Measurements from ENCODE around the gene APBB2.
"Not testable (repeated sequence)": the region's sequence is repeated elsewhere in the genome, so short reads cannot be mapped to it uniquely, and the experiment has no call there.

APBB2 gene

GRCh38 chr4:41014158-41014557 lies 200.2 kb downstream of the APBB2 start:
- DNase-seq (ENCODE audit: low spot score): no peak

- DNase-seq (ENCODE audit: low spot score): no peak
Observed at GRCh38 chr4:41013746-41014145, 200.6 kb downstream of the APBB2 start.

- DNase-seq (ENCODE audit: low spot score): no peak
Observed at GRCh38 chr4:41012911-41013310, 201.4 kb downstream of the APBB2 start.

- DNase-seq (ENCODE audit: low spot score): no peak
Observed at GRCh38 chr4:41012293-41012692, 202.0 kb downstream of the APBB2 start.

GRCh38 chr4:41009411-41009810 lies 204.9 kb downstream of the APBB2 start:
- no peak for DNase-seq (ENCODE audit: low spot score)

DNA sequence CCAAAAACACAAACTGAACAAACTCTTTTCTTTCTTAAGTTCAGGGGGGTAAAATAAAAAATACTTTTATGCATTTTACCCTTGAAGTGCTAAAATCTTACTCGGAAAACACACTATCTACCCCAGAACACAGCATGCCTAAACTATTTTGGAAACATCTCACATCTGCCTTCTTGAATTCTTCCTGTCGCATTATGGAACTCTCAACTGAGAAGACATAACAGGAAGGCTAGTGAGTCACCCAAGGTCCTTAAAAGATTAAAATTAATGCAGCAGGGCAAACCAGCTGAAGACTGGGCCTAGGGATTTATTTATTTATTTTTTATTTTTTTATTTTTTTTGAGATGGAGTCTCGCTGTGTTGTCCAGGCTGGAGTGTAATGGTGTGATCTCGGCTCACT lies 208.2 kb downstream of the APBB2 start:
- no peak for DNase-seq (ENCODE audit: low spot score)

DNA sequence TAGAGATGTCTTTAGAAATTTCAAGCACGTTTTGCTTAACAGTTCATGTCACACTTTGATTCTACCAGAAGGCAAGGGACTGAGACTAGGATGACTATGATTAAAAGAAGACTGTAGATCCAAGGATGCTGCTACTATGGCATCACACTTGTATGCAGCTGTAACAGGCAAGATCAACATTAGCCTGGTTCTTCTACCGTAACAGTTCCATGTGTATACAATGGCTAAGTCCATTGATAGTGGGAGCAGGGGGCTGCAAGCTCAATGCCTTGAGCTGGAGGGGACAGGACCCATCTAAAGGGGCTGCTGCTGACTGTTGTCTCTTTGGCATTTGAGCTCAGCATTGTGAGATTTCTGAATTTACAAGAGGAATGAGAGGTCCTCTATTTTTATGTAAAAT lies 212.0 kb downstream of the APBB2 start:
- DNase-seq (ENCODE audit: low spot score): no peak

DNA sequence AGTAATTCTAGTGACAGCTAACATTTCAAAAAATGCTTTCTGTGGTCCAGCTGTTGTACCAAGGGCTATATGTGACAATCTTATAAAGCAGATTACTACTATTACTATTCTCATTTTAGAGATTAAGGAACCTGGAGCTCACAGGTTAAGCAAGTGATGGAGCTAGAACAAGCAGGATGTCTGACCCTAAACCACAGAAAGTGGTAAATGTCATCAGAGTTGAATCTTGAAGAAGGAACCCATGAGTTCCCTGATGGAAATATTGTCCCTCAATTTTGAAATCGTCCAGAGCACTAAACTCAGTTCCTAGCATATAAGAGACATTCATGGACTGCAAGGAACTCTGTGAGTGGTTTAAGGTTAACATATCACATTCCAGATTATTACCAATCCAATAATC lies 214.0 kb downstream of the APBB2 start:
- DNase-seq (ENCODE audit: low spot score): no peak

DNA sequence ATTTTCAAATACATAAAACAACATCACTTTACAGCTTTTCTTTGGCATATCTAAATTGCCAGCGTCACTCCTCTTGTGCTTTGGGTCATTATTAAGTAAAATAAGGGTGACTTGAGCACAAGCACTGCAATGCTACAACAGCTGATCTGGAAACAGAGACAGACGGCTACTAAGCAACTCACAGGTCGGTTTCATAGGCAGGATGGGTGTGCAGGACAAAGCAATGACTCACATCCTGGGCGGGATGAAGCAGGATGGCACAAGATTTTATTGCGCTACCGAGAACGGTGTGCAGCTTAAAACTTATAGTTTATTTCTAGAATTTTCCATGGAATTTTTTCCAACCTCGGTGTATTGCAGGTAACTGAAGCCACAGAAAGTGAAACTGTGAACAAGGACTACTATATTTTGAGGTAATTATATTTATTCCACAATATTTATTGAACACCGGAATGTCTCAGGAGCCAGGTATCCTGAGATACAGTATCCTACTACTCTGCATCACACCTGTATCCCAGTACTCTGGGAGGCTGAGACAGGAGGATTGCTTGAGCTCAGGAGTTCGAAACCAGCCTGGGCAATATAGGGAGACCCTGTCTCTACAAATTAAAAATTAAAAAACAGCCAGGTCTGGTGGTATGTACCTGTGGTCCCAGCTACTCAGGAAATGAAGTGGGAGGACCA lies 215.5 kb downstream of the APBB2 start:
- DNase-seq (ENCODE audit: low spot score): no peak

DNA sequence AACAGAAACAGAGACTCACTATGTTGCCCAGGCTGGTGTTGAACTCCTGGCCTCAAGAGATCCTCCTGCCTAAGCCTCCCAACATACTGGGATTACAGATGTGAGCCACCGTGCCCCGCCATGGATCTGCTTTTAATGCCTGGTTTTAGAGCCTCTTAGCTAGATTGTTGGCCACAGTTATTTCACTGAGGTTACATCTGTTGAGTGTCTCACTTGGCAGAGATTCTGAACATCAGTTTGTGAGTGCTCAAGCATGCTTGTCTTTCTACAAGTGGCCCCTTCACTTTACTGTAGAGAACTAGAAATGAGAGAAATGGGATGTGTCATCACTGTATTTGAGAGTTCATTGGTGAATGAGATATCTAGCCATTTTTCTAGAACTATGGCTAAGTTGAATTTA lies 218.5 kb downstream of the APBB2 start:
- DNase-seq (ENCODE audit: low spot score): no peak

- DNase-seq (ENCODE audit: low spot score): not testable (repeated sequence)
Observed at GRCh38 chr4:40994321-40994720, 220.0 kb downstream of the APBB2 start.

- not testable (repeated sequence) for DNase-seq (ENCODE audit: low spot score)
Observed at GRCh38 chr4:40993296-40993693, 221.0 kb downstream of the APBB2 start.

DNA sequence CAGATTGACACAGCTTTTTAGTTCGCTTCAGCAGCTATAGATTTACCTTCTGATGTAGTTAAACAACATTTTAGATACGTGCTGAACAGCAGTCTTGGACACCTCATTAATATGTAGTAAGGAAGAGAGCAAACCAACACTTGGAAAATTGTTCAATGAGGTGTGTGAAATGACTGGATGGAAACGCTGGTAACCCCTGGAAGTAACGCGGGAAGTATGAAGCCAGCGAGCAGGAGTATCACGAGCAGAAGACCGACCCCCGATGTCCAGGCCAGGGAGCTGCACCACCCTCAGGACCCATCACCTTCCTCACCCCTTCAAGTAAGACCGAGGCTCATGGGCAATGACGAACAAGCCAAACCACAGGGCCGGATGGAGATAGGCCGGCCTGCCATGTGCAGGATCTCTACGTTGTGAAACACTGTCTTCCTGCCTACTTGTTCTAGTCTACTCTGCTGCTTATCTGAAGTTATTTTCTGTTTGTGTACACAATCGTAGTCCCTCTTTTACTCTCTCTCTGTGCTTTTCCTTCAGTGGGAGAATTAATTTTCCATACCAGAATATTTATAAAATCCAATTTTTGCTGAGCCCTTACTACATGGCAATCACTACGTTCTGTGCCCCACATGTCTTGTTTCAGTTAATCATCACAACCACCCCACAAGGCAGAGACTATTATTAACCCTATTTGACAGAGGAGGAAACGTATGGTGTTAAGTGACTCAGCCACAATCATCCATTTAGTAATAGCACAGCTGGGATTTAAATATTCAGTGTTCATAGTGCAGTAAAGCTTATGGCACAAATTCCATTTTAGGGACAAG lies 221.7 kb downstream of the APBB2 start:
- DNase-seq (ENCODE audit: low spot score): no peak

- no peak for DNase-seq (ENCODE audit: low spot score)
Observed at GRCh38 chr4:40991908-40992307, 222.4 kb downstream of the APBB2 start.

DNA sequence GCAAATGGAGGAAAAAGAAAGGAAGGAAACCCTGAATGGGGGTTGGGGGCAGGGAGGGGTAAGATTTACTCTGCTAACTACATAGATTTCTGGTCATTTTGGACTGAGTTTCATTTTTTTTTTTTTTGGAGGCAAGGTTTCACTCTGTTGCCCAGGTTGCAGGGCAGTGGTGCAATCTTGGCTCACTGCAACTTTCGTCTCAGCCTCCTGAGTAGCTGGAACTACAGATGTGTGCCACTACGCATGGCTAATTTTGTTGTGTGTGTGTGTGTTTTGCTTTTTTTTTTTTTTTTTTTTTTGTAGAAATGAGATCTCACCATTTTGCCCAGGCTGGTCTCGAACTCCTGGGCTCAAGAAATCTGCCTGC lies 223.5 kb downstream of the APBB2 start:
- DNase-seq (ENCODE audit: low spot score): no peak

GRCh38 chr4:40990236-40990898 lies 224.0 kb downstream of the APBB2 start:
- no peak for DNase-seq (ENCODE audit: low spot score)

- DNase-seq (ENCODE audit: low spot score): no peak
Observed at GRCh38 chr4:40987151-40987550, 227.2 kb downstream of the APBB2 start.

GRCh38 chr4:40986375-40986774 lies 228.0 kb downstream of the APBB2 start:
- DNase-seq (ENCODE audit: low spot score): no peak

- no peak for DNase-seq (ENCODE audit: low spot score)
Observed at GRCh38 chr4:40984051-40984450, 230.3 kb downstream of the APBB2 start.

DNA sequence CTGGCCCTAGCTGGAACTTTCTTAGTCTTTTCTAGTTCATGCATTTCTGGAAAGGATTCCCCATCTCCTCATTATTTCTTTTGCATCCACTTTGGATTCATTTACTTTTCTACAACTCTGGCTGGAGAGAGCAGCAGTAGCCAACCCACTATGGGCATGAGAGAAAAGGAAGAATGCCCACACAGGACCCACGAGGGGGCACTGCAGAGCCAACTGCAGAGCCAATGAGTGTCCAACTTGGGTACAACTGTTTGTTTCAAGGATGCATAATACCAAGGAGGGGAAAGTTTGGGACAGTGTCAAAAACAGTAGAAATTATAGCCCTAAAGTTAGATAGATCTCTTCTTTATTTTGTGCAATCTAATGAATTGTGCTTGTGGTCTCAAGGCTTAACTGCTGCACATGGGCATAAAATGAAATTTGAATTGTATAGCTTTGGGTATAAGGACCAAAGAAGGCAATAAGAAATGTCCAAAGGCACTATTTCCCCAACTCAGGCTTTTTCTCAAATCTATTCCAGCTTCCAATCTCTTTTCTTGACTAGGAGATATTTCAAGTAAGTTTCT lies 233.9 kb downstream of the APBB2 start:
- no peak for DNase-seq (ENCODE audit: low spot score)

- no peak for DNase-seq (ENCODE audit: low spot score)
Observed at GRCh38 chr4:40978548-40978947, 235.8 kb downstream of the APBB2 start.

GRCh38 chr4:40976343-40976742 lies 238.0 kb downstream of the APBB2 start:
- DNase-seq (ENCODE audit: low spot score): no peak

DNA sequence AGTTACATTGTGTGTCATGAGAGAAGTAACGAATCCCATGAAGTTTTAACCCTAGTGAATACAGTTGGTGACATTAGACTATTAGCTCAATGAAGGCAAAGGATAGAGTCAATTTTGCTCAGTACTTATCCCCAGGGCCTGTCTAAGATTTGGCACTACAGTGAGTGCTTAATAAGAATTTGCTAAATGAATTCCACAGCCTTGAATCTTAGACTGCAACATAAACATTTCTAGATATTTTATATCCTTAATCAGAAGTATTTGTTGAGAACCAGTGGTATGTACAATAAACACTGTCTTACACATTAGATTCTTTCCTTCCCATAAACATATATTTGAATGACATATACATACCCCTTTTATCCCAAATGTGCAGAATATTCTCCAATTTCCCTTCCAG lies 241.6 kb downstream of the APBB2 start:
- no peak for DNase-seq (ENCODE audit: low spot score)

All from left forelimb (tissue), 1 donor.